22Rv1 (cell line): Measurements from ENCODE around the gene TIGD2.
A peak's percentile ranks its signal among the peaks of the same experiment; 100 is the strongest.

ENCODE experiments used
- ZFX ChIP-seq: fragments of 450-650 bp; IDR thresholded peaks from 2 replicates; pipeline ENCODE4 v1.6.1; 2017; ENCODE audit warnings: antibody characterized with exemption, borderline replicate concordance
- TF ChIP-seq, protein P1 (sequence below): fragments of 450-650 bp; IDR thresholded peaks from 2 replicates; pipeline ENCODE4 v1.5.1; 2017; ENCODE audit warnings: mild to moderate bottlenecking

- TF ChIP-seq, protein P1, sequence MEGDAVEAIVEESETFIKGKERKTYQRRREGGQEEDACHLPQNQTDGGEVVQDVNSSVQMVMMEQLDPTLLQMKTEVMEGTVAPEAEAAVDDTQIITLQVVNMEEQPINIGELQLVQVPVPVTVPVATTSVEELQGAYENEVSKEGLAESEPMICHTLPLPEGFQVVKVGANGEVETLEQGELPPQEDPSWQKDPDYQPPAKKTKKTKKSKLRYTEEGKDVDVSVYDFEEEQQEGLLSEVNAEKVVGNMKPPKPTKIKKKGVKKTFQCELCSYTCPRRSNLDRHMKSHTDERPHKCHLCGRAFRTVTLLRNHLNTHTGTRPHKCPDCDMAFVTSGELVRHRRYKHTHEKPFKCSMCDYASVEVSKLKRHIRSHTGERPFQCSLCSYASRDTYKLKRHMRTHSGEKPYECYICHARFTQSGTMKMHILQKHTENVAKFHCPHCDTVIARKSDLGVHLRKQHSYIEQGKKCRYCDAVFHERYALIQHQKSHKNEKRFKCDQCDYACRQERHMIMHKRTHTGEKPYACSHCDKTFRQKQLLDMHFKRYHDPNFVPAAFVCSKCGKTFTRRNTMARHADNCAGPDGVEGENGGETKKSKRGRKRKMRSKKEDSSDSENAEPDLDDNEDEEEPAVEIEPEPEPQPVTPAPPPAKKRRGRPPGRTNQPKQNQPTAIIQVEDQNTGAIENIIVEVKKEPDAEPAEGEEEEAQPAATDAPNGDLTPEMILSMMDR: peak; percentile 75
- TF ChIP-seq ZFX: no peak
Measured at GRCh38 chr4:89110986-89111832, at the start of gene TIGD2.
